AG04450 (cell line): ENCODE measurements around the gene GET3. TPM values are rescaled to one million over a fixed set of nuclear protein-coding genes. Genes with fewer than 3 reads are reported as not detected.

Experiments
- CTCF ChIA-PET: fragments of 300-600, 350-600 bp; formaldehyde crosslinking; extraction: SDS; loops from one replicate; lab custom pipeline; 2022; ENCODE audit warnings: antibody characterized with exemption, inconsistent platforms; lab: Charles Lee
- POLR2A ChIA-PET: fragments of 350-600 bp; formaldehyde crosslinking; extraction: SDS; loops from one replicate; lab custom pipeline; 2021; ENCODE audit warnings: antibody characterized with exemption, inconsistent platforms; lab: Yijun Ruan, JAX
- DNase-seq: peaks from one replicate; pipeline ENCODE4 v3.0.0-alpha.2; 2011; ENCODE audit warnings: low read depth, low spot score
- H3K27ac ChIP-seq: one replicate; pipeline ENCODE4 v1.5.1; 2012; ENCODE audit warnings: low read depth, low read length, control low read depth
- H3K27me3 ChIP-seq: one replicate; pipeline ENCODE4 v1.6.0; 2012; ENCODE audit warnings: low read length; ENCODE audit not compliant: control insufficient read depth, insufficient read depth
- H3K4me3 ChIP-seq: 2 replicates; pipeline ENCODE4 v1.5.1; 2011; ENCODE audit warnings: mild to moderate bottlenecking, low read depth, low read length, control low read depth
- H3K9me3 ChIP-seq: 2 replicates; pipeline ENCODE4 v1.5.1; 2012; ENCODE audit warnings: low read length; ENCODE audit not compliant: control insufficient read depth, insufficient read depth
- polyA plus RNA-seq: library from polyadenylated mRNA; depleted of rRNA; stranded (reverse); fragments of >200 nt; gene quantifications from 2 replicates; pipeline ENCODE4 v1.2.3, GENCODE V29; 2011
- TF ChIP-seq, protein P1 (sequence below): IDR thresholded peaks from 2 replicates; pipeline ENCODE4 v1.5.1; 2011; ENCODE audit warnings: low read depth, low read length, control low read depth, inconsistent platforms

GET3 gene
- polyA plus RNA-seq, 1 experiment: 114 TPM

GRCh38 chr19:12749938-12750521, 12.7 kb downstream of the GET3 start:
- TF ChIP-seq, protein P1, sequence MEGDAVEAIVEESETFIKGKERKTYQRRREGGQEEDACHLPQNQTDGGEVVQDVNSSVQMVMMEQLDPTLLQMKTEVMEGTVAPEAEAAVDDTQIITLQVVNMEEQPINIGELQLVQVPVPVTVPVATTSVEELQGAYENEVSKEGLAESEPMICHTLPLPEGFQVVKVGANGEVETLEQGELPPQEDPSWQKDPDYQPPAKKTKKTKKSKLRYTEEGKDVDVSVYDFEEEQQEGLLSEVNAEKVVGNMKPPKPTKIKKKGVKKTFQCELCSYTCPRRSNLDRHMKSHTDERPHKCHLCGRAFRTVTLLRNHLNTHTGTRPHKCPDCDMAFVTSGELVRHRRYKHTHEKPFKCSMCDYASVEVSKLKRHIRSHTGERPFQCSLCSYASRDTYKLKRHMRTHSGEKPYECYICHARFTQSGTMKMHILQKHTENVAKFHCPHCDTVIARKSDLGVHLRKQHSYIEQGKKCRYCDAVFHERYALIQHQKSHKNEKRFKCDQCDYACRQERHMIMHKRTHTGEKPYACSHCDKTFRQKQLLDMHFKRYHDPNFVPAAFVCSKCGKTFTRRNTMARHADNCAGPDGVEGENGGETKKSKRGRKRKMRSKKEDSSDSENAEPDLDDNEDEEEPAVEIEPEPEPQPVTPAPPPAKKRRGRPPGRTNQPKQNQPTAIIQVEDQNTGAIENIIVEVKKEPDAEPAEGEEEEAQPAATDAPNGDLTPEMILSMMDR: no peak
- no peak for DNase-seq
- peaks cover 12% of the 10 kb centered on the region for H3K27me3 ChIP-seq
- no peak overlapping the region for H3K4me3 ChIP-seq
- POLR2A ChIA-PET: no interaction called here
- CTCF ChIA-PET: interaction anchor here (0.6 to 2.2 kb wide), 2 partner anchors 10 to 97 kb away, joined by 3 to 11 read pairs; no protein-coding TSS in a partner anchor
- peak overlapping the region; percentile 11 for H3K27ac ChIP-seq
- peaks cover 13% of the 10 kb centered on the region for H3K9me3 ChIP-seq

- TF ChIP-seq, protein P1: no peak
- CTCF ChIA-PET: interaction anchor here (2.2 kb wide), 1 partner anchor 9 kb away, joined by 11 read pairs; no protein-coding TSS in a partner anchor
- no peak for DNase-seq
- H3K27ac ChIP-seq: no peak overlapping the region
- POLR2A ChIA-PET: no interaction called here
- H3K27me3 ChIP-seq: peaks cover 12% of the 10 kb centered on the region
- peaks cover 13% of the 10 kb centered on the region for H3K9me3 ChIP-seq
- no peak overlapping the region for H3K4me3 ChIP-seq
Observed at GRCh38 chr19:12750851-12751250, 13.6 kb downstream of the GET3 start.

GRCh38 chr19:12751635-12752034, 14.3 kb downstream of the GET3 start, which contains the start of gene BEST2:
Gene BEST2, plus strand, starts transcription at chr19:12751791. Its CDS starts 802 bp downstream, at chr19:12752593.
- DNase-seq: no peak
- Histone ChIP-seq H3K27ac (no peak within 1 kb of the TSS), H3K9me3 (peaks cover 13% of the 10 kb centered on the region), H3K27me3 (peaks cover 12% of the 10 kb centered on the region), H3K4me3 (no peak within 1 kb of the TSS)
- CTCF ChIA-PET: interaction anchor here (2.2 kb wide), 1 partner anchor 14 kb away, joined by 9 read pairs; no protein-coding TSS in a partner anchor
- POLR2A ChIA-PET: no interaction called here
- TF ChIP-seq, protein P1: no peak

GRCh38 chr19:12752056-12752781, 14.9 kb downstream of the GET3 start:
- peaks cover 12% of the 10 kb centered on the region for H3K27me3 ChIP-seq
- ChIA-PET POLR2A (no interaction called here), CTCF (interaction anchor here (1.1 to 2.2 kb wide), 2 partner anchors 8 to 14 kb away, joined by 6 to 9 read pairs; no protein-coding TSS in a partner anchor)
- H3K27ac ChIP-seq: no peak overlapping the region
- TF ChIP-seq, protein P1: no peak
- H3K4me3 ChIP-seq: no peak overlapping the region
- peaks cover 9% of the 10 kb centered on the region for H3K9me3 ChIP-seq
- DNase-seq: no peak
